ENCODE data around the gene FGFR4. TPM values are rescaled to one million over a fixed set of nuclear protein-coding genes. Genes with fewer than 3 reads are reported as not detected.

The FGFR4 gene
- total and polyA plus RNA-seq, 5 donors = 1.5 to 3.7 (median 3.5) TPM

DNA sequence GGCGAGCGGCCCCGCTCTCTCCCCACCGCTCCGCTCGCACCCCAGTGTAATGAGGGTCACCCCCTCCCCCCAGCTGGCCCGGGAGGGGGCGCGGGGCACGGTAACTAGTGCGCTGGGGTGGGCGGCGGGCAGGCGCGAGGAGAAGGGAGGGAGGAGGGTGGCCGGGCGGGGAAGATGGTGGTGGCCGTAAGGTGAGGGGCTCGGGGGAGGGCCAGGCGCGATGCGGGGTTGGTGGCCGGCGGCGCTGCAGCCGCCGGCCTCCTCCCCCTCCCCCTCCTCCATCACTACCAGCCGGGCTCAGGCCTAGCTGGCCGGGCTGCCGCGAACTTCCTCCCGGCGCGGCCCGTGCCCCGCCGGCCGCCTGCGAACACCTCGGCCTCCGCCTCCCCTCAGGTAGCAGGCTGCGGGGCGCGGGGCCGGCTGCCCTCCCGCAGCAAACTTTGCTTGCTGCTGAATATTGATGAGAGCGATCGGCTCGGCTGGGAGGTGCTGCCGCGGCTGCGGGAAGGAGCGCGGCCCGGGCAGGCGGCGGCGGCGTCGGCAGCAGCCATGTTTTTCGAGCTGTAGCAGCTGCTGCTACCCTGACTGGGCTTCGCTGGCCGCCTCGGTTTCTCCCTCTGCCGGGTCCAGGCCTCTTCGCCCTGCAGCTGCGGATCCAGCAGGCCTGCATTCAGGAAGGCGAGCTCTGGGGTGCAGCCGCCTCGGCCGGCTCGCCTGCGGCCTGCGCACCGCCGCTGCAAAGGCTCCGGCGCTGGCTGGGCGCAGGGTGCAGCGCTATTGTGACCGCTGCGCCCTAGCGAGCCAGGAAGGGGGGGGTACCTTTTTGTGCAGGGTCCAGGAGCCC lies 47.4 kb downstream of the FGFR4 start:
- peak; percentile 53 to 69 for ATAC-seq
- Histone ChIP-seq H3K9me3 (ENCODE audit: control insufficient read depth, low read length) (no peaks in the 10 kb centered on the region), H3K27ac (ENCODE audit: low read length) (peak overlapping the region; percentile 77), H3K27me3 (ENCODE audit: control insufficient read depth, insufficient read depth) (no peaks in the 10 kb centered on the region), H3K4me3 (ENCODE audit: low read length) (peak overlapping the region; percentile 81), H3K4me1 (ENCODE audit: control insufficient read depth, insufficient read depth, low read length) (peaks cover 9% of the 10 kb centered on the region)
- peak; percentile 61 to 84 (median 83) for DNase-seq
- intact Hi-C loops (cut with DNase I) = no loop called here
- under 1% methylated on average over 82 of the region's 83 CpGs for WGBS

DNA sequence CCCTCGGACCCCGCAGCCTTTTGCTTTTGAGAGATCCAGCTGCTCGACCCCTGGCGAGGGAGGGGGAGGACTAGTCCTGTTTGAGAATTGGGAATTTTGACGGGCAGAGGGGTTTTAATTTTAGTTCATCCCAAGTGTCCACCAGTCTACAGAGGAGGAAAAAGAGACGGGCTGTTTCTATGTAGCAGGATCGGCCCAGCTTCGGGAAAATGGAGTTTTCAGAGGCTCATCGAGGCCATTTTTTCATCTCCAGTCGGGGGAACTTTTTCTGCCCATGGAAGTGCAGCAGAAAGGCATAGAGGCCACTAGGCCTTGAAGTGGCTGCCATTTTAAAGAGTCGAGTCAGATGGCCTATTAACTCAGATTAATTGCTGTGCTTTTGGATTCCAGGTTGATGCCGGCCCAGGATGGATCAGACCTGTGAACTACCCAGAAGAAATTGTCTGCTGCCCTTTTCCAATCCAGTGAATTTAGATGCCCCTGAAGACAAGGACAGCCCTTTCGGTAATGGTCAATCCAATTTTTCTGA lies 48.0 kb downstream of the FGFR4 start:
- peaks cover 11% of the 10 kb centered on the region for H3K4me1 ChIP-seq (ENCODE audit: control insufficient read depth, insufficient read depth, low read length)
- no peaks in the 10 kb centered on the region for H3K9me3 ChIP-seq (ENCODE audit: control insufficient read depth, low read length)
- H3K4me3 ChIP-seq (ENCODE audit: low read length) = peak overlapping the region; percentile 81
- DNase-seq (peak in 1 of 3 donors; percentile 3), ATAC-seq (no peak)
- no peaks in the 10 kb centered on the region for H3K27me3 ChIP-seq (ENCODE audit: control insufficient read depth, insufficient read depth)
- peak overlapping the region; percentile 77 for H3K27ac ChIP-seq (ENCODE audit: low read length)
- 13% methylated on average over 13 of the region's 13 CpGs for WGBS
- intact Hi-C loops (cut with DNase I) = no loop called here

DNA sequence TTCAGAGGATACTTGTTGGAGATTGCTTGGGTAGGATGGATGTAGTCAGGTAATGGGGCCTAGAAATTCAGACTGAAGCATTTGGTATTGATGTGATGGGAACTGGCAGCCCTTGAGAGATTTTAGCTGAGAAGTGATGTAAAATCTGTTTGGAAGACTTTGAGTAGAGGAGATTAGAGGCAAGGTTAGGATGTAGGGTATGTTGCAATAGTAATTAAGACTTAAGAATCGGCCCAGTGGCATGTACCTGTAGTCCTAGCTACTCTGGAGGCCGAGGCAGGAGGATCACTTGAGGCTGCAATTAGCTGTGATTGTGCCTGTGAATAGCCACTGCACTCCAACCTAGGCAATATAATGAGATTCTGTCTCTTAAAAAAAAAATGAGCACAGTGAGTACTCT lies 53.6 kb downstream of the FGFR4 start:
- ATAC-seq = no peak
- WGBS = 96% methylated on average over 2 of the region's 2 CpGs
- no peak overlapping the region for H3K4me3 ChIP-seq (ENCODE audit: low read length)
- no peak overlapping the region for H3K27ac ChIP-seq (ENCODE audit: low read length)
- peaks cover 6% of the 10 kb centered on the region for H3K4me1 ChIP-seq (ENCODE audit: control insufficient read depth, insufficient read depth, low read length)
- no peaks in the 10 kb centered on the region for H3K27me3 ChIP-seq (ENCODE audit: control insufficient read depth, insufficient read depth)
- no peaks in the 10 kb centered on the region for H3K9me3 ChIP-seq (ENCODE audit: control insufficient read depth, low read length)
- no peak for DNase-seq
- intact Hi-C loops (cut with DNase I) = loop anchor here in 1 of 4 donors (10.0 kb wide), 1 partner anchor 74 kb away; no protein-coding TSS in a partner anchor

DNA sequence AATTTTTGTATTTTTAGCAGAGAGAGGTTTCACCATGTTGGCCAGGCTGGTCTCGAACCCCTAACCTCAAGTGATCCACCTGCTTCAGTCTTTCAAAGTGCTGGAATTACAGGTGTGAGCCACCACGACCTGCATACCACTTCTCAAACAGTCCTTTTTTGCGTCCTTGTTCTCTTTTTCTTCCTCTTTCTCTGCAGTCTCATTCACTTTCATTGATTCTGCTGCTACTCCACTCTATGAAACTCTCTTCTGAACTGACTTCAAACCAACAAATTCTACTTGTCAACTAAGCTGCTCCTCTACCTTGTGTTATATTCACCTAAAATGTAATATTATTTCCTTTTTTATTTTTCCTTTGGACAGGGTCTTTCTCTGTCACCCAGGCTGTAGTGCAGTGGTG lies 54.8 kb downstream of the FGFR4 start:
- Histone ChIP-seq H3K9me3 (ENCODE audit: control insufficient read depth, low read length) (no peaks in the 10 kb centered on the region), H3K4me3 (ENCODE audit: low read length) (no peak overlapping the region), H3K27me3 (ENCODE audit: control insufficient read depth, insufficient read depth) (no peaks in the 10 kb centered on the region), H3K4me1 (ENCODE audit: control insufficient read depth, insufficient read depth, low read length) (peaks cover 4% of the 10 kb centered on the region), H3K27ac (ENCODE audit: low read length) (no peak overlapping the region)
- intact Hi-C loops (cut with DNase I) = loop anchor here in 1 of 4 donors (10.0 kb wide), 1 partner anchor 73 kb away; no protein-coding TSS in a partner anchor
- WGBS = 85% methylated on average over 3 of the region's 3 CpGs
- no peak for ATAC-seq
- DNase-seq = no peak

DNA sequence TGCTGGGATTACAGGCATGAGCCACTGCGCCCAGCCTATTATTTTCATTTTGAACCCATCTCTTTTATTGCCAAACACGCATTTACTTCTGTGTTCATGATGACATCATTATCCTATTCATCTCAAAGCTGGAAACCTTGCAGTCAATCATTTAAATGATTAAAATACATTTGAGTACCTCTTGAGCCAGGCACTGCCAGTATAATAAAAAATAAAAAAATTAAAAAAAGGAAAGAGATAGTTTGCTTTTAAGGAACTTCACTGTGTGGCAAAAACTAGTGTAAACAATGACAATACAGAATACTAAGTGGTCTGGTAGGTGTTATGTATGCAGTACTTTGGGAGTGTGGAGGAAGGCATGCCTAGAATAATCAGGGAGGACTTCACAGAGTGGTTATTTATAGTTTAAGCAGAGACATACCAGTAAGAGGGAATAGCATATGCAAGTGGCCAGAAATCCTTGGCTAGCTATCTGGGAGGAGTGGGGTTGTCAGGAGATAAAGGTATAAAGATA lies 55.4 kb downstream of the FGFR4 start:
- ATAC-seq (peak; percentile 40 to 78), DNase-seq (no peak)
- 79% methylated on average over 2 of the region's 2 CpGs for WGBS
- intact Hi-C loops (cut with DNase I) = loop anchor here in 1 of 4 donors (10.0 kb wide), 1 partner anchor 73 kb away; no protein-coding TSS in a partner anchor
- H3K27ac ChIP-seq (ENCODE audit: low read length) = no peak overlapping the region
- H3K4me3 ChIP-seq (ENCODE audit: low read length) = no peak overlapping the region
- no peaks in the 10 kb centered on the region for H3K27me3 ChIP-seq (ENCODE audit: control insufficient read depth, insufficient read depth)
- H3K4me1 ChIP-seq (ENCODE audit: control insufficient read depth, insufficient read depth, low read length) = peaks cover 4% of the 10 kb centered on the region
- H3K9me3 ChIP-seq (ENCODE audit: control insufficient read depth, low read length) = no peaks in the 10 kb centered on the region

DNA sequence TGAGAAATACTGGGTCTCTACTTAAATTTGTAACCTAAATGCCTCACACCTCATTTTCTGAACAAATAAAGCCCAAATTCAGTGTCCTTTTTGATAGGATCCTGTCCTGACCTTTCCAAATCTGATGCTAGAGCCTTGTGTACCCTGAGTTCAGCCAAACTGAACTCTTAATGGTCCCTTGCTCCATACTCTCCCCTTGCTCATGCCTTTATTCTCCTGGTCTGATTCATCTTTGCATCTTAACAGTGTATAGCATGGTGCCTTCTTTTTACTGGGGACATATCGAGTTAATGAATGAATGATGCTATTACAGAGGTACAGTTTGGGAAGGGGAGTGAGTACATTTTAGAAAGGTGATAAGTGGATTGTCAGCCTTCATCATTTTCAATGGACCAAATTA lies 56.1 kb downstream of the FGFR4 start:
- peaks cover 4% of the 10 kb centered on the region for H3K4me1 ChIP-seq (ENCODE audit: control insufficient read depth, insufficient read depth, low read length)
- WGBS = 91% methylated on average over 1 of the region's 1 CpG
- no peak for DNase-seq
- ATAC-seq = no peak
- no peak overlapping the region for H3K4me3 ChIP-seq (ENCODE audit: low read length)
- H3K27me3 ChIP-seq (ENCODE audit: control insufficient read depth, insufficient read depth) = no peaks in the 10 kb centered on the region
- H3K9me3 ChIP-seq (ENCODE audit: control insufficient read depth, low read length) = no peaks in the 10 kb centered on the region
- H3K27ac ChIP-seq (ENCODE audit: low read length) = no peak overlapping the region
- intact Hi-C loops (cut with DNase I) = loop anchor here in 1 of 4 donors (10.0 kb wide), 1 partner anchor 72 kb away; no protein-coding TSS in a partner anchor

DNA sequence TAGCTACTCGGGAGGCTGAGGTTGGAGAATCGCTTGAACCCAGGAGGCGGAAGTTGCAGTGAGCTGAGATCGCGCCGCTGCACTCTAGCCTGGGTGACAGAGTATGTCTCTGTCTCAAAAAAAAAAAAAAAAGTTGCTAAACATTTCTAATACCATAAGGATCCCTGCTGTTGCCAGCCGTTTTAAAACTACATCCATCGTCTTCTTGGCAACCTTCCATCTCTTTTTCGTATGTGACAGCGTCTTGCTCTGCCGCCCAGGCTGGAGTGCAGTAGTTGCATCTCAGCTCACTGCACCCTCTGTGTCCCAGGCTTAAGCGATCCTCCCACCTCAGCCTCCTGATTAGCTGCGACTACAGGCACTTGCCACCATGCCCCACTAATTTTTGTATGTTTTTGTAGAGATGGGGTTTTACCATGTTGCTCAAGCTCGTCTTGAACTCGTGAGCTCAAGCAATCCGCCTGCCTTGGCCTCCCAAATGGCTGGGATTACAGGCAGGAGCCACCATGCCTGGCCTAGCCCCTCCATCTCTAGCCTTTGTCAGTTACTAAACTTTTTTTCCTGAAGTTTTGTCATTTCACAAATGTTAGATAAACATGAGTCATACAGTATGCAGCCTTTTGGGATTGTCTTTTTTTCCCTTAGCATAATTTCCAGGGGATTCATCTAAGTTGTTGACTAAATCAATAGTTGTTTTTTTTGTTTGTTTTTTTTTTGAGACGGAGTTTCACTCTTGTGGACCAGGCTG lies 60.4 kb downstream of the FGFR4 start:
- no peak overlapping the region for H3K4me3 ChIP-seq (ENCODE audit: low read length)
- DNase-seq = no peak
- no peaks in the 10 kb centered on the region for H3K9me3 ChIP-seq (ENCODE audit: control insufficient read depth, low read length)
- H3K27me3 ChIP-seq (ENCODE audit: control insufficient read depth, insufficient read depth) = no peaks in the 10 kb centered on the region
- WGBS = 87% methylated on average over 17 of the region's 17 CpGs
- H3K4me1 ChIP-seq (ENCODE audit: control insufficient read depth, insufficient read depth, low read length) = no peaks in the 10 kb centered on the region
- ATAC-seq = peak in 1 of 2 donors; percentile 34
- H3K27ac ChIP-seq (ENCODE audit: low read length) = no peak overlapping the region
- intact Hi-C loops (cut with DNase I) = loop anchor here in 1 of 4 donors (10.0 kb wide), 1 partner anchor 68 kb away; no protein-coding TSS in a partner anchor

Other genes with a start within 250 kb of the FGFR4 start
- gene HK3, start 187.6 kb upstream of the FGFR4 start, total RNA-seq = 10 to 100 TPM; 10.9 to 15.4 (median 11.7) TPM
- gene HK3, start 187.6 kb upstream of the FGFR4 start, polyA plus RNA-seq = 8.3 TPM
- 10 to 100 TPM; 27.5 to 37.6 (median 29.9) TPM for gene UIMC1, start 80.1 kb upstream of the FGFR4 start, total RNA-seq
- gene UIMC1, start 80.1 kb upstream of the FGFR4 start, polyA plus RNA-seq = 15.3 TPM
- 10 to 100 TPM; 10.8 to 13.8 (median 11.9) TPM for gene ZNF346, start 64.2 kb upstream of the FGFR4 start, total RNA-seq
- gene ZNF346, start 64.2 kb upstream of the FGFR4 start, polyA plus RNA-seq = 5.5 TPM
- gene NSD1, start 46.9 kb downstream of the FGFR4 start, total RNA-seq = 10 to 100 TPM; 44.1 to 55.5 (median 50.6) TPM
- 10.0 TPM for gene NSD1, start 46.9 kb downstream of the FGFR4 start, polyA plus RNA-seq
- gene RAB24, start 216.8 kb downstream of the FGFR4 start, total RNA-seq = 10 to 100 TPM; 15.0 to 23.8 (median 20.6) TPM
- gene RAB24, start 216.8 kb downstream of the FGFR4 start, polyA plus RNA-seq = 28.6 TPM
- 10 to 100 TPM; 40.4 to 55.7 (median 46.0) TPM for gene PRELID1, start 216.9 kb downstream of the FGFR4 start, total RNA-seq
- 43.3 TPM for gene PRELID1, start 216.9 kb downstream of the FGFR4 start, polyA plus RNA-seq
- gene MXD3, start 225.0 kb downstream of the FGFR4 start, total RNA-seq = 1 to 10 TPM; 2.4 to 3.6 (median 2.6) TPM
- 1.7 TPM for gene MXD3, start 225.0 kb downstream of the FGFR4 start, polyA plus RNA-seq